ENCODE data around the gene ENOPH1.
"Not testable (repeated sequence)": the region's sequence is repeated elsewhere in the genome, so short reads cannot be mapped to it uniquely, and the experiment has no call there.

ENOPH1 gene

DNA sequence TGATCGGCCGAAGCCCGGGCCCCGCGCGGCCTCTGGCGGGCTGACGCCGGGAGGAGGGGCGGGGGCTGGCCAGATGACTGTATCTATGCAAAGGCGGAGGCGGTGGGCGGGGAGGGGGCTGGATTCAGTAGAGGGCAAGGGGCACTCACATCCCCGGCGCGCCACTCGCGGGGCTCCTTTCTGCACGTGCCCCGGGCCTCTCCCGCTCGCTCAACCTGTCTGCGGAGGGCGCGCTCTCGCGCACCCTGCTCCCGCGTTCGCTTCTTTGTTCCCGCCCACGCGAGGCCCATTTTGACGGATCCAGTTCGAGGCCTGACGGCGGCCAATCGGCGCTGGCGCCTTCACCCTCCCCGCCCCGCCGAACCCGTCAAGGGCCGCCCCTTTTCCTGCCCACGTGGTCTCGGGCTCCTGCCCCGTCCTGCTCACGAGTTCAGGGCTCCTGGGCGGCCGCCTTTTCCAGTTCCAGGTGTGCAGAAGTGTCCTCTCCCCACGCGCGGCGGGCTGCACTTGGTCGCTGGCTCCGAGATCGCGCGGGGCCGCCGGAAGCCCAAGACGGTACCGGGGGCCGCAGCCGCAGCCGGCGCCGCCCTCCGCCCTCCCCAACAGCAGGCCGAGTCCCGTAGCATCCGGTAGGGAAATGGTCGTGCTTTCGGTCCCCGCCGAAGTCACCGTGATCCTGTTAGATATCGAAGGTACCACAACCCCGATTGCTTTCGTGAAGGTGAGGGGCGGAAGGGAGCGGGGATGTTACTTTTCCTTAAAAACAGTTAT is at the start of gene ENOPH1, which contains the start of gene HNRNPDL:
Gene ENOPH1 (plus strand): TSS at position 398 of the 771 bp plus-strand sequence. CDS start 240 bp downstream, at position 638.
Gene HNRNPDL (minus strand): TSS at position 270 of the 771 bp plus-strand sequence. CDS start 772 bp downstream, outside the sequence.
- in situ Hi-C loops (cut with MboI; ENCODE audit: low sequenced_read_pairs) = loop anchor here (25.0 kb wide), 1 partner anchor 582 kb away; the partner anchor contains the start of gene LIN54

DNA sequence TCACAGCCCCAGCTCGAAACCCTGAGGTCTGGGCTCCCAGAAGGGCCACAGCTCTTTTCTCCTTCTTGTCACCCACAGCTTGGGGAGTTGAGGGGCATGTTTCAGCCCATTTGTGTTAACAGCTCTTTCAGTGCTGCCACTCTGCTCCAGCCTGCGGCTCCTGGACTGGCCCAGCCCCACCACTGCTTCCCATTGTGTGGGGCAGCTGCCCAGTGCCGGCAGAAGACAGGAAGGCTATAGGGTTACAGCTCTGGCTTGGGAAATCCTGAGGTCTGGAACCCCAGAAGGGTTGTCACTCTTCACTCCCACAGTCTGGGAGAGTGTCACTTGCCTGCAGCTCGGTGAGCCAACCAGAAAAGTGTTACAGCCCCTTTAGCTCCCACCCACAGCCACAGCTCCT is 49.6 kb upstream of the ENOPH1 start:
- in situ Hi-C loops (cut with MboI; ENCODE audit: low sequenced_read_pairs) = no loop called here

DNA sequence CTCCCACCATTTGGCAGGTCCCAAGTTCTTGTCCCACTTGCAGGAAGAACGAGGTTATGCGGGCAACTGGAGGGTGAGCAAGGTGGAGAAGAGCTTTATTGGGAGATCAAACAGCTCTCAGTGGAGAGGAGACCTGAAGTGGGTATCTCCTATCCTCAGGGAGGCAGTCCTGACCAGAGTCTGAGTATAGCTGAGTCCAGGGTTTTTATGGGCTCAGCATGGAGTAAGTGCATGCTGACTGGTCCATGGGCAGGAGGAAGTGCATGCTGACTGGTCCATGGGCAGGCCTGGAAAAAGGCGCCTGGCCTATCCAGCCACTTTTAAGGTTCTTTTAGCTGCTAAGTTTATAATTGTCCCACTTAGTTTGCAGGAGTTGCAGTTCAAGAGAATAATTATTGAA is 49.2 kb upstream of the ENOPH1 start:
- in situ Hi-C loops (cut with MboI; ENCODE audit: low sequenced_read_pairs) = no loop called here

DNA sequence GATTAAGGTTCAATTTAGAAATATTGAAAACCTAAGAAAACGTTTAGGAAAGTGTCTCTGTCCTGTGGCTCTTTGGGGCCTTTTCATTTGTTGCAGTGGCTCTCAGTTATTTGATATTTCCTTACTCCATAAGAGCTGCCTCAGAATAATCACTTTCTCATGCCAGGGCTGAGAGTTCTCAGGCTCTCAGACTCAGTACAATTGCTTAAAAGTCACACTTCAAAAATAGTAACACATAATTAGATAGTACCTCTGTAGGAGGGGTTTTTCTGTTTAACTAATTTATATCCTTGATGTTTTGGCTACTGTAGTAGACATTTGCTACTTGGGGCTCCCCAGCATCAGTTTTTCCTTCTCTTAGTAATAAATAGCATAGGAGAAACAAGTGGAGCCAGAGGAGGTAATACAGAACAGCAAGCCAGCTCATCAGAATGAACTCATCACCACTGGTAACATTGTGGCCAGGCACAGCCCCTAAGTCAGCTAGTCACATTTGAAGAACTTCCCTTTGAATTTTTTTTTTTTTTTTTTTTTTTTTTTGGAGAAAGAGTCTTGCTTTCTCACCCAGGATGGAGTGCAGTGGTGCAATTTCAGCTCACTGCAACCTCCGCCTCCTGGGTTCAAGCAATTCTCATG is 48.6 kb upstream of the ENOPH1 start:
- in situ Hi-C loops (cut with MboI; ENCODE audit: low sequenced_read_pairs) = no loop called here

DNA sequence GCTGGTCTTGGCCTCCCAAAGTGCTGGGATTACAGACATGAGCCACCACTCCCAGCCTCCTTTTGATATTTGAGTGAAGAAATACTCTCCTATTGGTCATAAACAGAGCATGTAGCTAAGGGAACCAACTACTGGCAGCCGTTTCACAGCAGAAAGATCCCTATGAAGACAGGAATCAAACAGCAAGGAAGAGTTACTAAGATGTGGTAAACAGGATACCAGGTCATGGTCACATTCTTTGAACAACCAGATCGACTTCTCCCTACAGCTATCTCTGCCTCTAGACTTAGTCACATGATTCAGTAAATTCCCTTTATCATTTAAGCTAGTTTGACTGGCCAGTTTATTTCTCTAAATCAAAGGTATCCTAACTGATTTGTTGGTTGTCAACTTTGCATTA is 47.6 kb upstream of the ENOPH1 start:
- in situ Hi-C loops (cut with MboI; ENCODE audit: low sequenced_read_pairs) = no loop called here

DNA sequence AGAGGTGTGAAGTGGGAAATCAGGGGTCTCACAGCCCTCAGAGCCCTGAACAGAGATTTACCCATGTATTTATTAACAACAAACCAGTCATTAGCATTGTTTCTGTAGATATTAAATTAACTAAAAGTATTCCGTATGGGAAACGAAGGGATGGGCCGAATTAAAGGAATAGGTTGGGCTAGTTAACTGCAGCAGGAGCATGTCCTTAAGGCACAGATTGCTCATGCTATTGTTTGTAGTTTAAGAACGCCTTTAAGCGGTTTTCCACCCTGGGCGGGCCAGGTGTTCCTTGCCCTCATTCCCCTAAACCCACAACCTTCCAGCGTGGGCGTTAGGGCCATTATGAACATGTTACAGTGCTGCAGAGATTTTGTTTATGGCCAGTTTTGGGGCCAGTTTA is 44.1 kb upstream of the ENOPH1 start:
- in situ Hi-C loops (cut with MboI; ENCODE audit: low sequenced_read_pairs) = not testable (repeated sequence)

DNA sequence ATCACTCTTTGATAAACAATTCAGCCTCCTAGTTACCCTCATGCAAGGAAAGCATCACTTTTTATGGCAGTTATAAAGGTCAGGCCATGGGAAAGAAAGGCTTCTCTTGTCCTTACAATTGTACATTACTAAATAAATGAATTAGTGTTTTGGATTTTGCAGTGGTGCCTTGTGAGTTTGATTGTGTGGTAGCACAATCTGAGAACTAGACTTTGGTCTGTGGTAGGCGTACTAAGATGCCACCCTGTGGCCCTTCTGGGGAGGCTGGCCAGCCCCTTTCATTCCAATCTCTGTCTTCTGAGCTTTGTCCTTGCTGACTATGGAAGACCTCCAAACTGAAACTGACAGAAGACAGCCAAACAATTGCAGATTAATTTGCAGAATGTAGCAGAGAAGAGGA is 42.0 kb upstream of the ENOPH1 start:
- in situ Hi-C loops (cut with MboI; ENCODE audit: low sequenced_read_pairs) = no loop called here

DNA sequence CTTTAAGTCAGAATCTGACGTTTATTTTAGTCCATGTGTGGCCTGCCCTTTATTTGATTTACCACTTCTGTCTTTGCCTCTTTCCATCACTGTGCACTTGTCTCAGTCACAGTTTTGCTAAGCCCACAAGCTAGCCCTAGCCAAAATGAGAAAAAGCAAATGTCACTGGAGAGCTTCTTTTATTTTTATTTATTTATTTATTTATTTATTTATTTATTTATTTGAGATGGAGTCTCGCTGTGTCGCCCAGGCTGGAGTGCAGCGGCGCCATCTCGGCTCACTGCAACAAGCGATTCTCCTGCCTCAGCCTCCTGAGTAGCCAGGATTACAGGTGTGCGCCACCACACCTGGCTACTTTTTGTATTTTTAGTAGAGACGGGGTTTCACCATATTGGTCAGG is 40.3 kb upstream of the ENOPH1 start:
- in situ Hi-C loops (cut with MboI; ENCODE audit: low sequenced_read_pairs) = not testable (repeated sequence)

DNA sequence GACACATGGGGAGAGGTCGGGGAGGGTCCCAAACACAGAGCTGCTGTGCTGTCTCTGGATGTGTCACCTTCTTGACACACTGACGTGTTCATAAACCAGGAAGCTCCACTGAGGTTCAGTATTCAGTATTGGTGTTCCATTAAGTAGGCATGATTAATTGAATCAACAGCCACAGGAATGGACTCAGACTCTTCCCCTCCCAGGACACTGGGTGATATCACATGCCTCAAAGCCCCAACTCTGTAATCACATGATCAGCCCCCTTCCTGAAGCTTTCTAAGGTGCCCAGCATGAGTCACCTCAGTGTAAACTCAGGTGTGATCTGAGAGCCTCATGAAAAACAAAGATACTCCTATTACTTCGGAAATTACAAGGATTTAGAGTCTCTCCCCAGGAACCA is 35.5 kb upstream of the ENOPH1 start:
- in situ Hi-C loops (cut with MboI; ENCODE audit: low sequenced_read_pairs) = no loop called here

DNA sequence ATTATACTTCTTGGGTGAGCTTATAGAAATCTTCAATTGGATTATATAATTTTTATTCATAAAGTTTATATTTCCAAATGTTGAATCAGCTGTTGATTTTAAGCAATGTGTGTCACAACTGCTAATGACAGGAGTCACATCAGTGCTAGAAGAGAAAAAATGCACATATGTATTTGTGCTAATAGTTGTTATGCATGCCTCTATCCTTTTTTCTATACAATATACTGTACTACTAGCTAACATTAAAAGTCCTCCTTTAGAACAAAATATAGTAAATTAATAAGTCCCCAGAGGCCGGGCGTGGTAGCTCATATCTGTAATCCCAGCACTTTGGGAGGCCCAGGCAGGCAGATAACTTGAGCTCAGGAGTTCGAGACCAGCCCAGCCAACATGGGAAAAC is 32.9 kb upstream of the ENOPH1 start:
- in situ Hi-C loops (cut with MboI; ENCODE audit: low sequenced_read_pairs) = no loop called here

DNA sequence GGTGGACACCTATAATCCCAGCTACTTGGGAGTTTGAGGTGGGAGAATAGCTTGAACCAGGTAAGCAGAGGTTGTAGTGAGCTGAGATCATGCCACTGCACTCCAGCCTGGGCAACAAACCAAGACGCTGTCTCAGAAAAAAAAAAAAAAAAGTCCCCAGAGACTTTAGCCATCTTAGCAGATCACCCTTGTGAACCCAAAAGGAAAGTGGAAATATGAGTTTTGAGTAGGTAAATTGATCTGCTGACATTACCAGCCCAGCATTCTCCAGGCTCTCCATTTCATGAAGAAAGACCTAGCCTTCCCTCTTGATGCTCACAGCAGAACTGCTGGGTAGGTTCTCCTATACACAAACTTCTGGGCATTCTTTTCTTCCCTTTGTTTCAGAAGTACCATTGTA is 32.1 kb upstream of the ENOPH1 start:
- in situ Hi-C loops (cut with MboI; ENCODE audit: low sequenced_read_pairs) = no loop called here

DNA sequence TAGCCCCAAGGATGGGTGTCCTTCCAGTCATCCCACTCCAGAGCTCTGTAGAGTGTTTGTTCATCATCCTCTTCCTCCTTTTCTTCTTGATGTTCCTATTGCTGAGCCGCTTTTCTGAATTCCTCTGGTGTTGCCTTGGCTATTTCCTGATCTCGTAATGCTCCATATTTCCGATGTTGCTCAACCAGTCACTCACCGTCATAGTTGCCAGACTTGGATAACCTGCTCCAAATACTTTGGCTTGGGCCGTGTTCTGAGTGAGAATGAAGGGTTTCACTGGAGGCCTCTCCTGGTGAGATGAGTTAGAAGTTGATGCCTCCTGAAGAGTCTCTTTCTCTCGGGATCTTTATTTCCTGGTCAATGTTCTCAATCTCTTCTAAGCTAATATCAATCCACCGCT is 28.8 kb upstream of the ENOPH1 start:
- in situ Hi-C loops (cut with MboI; ENCODE audit: low sequenced_read_pairs) = no loop called here

DNA sequence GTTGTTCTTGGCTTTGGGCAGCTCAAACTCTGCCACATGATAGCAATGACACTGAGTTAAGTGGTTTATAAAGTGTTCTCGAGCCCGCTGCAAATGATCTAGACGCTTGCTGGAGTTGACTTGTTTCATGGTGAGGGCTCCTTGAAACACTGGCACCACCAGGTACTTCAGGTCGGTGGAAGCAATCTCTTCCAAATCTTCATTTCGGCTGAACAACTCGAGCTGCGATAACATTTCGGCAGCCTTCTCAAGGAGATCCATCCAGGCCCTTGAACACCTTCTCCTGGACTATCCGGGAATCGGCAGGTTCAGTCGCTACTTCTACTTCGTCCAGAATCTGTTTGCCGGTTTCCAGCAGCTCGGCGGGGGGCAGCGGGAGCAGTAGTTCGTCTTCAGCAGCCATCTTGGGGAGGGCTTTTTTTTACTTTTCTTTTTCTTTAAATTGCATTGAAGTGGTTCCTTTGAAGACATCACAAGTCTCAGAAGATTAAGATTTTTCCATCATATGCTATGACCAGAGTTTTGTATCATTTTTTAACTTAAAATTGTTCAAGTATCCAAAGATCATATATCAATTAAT is 28.1 kb upstream of the ENOPH1 start:
- in situ Hi-C loops (cut with MboI; ENCODE audit: low sequenced_read_pairs) = no loop called here

DNA sequence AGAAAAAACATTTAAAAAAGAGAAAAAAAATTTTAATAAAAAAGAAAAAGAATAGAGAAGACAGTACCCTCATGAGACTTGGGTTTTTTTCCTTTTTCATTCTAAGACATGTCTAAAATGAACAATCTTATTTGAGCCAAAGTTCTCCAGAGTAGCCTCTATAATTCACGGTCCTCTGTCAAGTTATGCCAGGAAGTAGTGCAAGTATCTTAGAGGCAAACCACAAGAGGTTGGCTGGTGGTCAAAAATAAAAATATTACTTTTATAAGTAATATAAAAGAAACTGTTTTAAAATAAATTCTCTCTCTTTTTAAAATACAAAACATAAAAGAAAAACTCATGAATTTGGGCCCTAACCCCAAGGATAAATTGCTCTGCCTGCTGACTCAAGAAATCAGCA is 26.7 kb upstream of the ENOPH1 start:
- in situ Hi-C loops (cut with MboI; ENCODE audit: low sequenced_read_pairs) = no loop called here

DNA sequence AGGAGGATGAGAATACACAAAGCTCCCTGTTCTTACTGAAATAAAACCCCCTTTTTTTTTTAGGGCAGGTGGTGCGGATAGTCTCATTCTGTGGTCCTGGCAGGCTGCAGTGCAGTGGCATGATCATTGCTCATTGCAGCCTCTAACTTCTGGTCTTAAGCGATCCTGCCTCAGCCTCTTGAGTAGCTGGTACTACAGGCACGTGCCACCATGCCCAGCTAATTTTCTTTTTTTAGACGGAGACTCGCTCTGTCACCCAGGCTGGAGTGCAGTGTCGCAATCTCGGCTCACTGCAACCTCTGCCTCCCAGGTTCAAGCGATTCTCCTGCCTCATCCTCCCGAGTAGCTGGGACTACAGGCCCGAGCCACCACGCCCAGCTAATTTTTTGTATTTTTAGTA is 15.3 kb upstream of the ENOPH1 start:
- in situ Hi-C loops (cut with MboI; ENCODE audit: low sequenced_read_pairs) = not testable (repeated sequence)

DNA sequence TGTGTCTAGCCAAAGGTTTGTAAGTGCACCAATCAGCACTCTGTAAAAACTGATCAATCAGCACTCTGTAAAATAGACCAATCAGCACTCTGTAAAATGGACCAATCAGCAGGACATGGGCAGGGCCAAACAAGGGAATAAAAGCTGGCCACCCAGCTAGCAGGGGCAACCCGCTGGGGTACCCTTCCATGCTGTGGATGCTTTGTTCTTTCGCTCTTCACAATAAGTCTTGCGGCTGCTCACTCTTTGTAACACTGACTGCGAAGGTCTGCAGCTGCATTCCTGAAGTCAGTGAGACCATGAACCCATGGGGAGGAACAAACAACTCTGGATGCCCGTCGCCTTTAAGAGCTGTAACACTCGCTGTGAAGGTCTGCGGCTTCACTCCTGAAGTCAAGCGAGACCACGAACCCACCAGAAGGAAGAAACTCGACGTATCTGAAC is 14.4 kb upstream of the ENOPH1 start:
- in situ Hi-C loops (cut with MboI; ENCODE audit: low sequenced_read_pairs) = no loop called here

DNA sequence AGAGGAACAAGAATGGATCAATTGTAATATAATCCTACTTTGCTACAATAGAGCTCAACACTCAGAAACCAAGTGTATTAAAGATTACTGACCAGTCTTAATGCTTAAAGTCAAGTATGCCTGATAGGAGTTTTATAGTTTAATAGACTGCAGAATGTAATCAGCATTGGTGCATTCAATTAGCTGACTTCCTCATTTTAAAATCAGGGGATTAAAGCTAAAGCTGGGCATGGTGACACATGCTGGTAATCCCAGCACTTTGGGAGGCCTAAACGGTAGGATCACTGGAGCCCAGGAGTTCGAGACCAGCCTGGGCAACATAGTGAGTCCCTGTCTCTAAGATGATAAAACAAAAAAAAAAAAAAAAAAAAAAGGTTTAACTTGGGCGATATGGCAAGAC is 10.9 kb upstream of the ENOPH1 start:
- in situ Hi-C loops (cut with MboI; ENCODE audit: low sequenced_read_pairs) = no loop called here

DNA sequence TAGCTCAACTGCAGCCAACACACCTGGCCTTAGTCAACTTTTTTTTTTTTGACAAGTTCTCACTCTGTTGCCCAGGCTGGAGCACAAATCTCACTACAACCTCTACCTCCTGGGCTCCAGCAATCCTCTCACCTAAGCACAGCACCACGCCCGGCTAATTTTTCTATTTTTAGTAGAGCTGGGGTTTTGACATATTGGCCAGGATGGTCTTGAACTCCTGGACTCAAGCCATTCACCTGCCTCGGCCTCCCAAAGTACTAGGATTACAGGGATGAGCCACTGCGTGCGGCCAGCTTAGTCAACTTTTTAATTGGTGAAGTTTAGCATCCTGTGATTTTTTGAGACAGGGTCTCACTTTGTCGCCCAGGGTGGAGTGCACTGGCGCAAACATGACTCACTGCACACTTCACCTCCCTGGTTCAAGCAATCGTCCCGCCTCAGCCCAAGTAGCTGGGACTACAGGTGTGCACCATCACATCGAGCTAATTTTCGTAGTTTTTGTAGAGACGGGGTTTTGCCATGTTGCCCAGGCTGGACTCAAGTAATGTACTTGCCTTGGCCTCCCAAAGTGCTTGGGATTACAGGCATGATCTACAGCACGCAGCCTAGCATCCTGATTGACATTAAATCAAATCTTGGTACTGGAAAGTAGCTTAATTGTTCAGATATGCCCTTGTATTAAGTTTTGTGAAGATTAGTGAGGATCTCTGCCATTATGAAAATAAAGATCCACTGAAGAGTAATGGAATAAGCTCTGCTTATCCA is 8.4 kb upstream of the ENOPH1 start:
- in situ Hi-C loops (cut with MboI; ENCODE audit: low sequenced_read_pairs) = no loop called here

DNA sequence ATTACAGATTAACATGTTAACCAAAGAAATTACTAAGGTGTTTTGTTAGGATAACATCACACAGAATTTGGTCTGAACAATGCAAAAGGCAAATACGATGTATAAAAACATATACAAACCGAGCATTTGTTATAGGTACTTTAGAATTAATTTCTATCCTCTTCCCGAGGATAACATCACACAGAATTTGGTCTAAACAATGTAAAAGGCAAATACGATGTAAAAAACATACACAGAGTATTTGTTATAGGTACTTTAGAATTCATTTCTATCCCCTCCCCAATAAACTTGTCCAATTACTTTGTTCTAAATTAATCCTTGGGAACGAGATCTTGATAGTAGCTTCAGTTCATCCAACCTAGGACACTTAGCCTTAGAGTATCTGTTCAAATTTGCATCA is 7.8 kb upstream of the ENOPH1 start:
- in situ Hi-C loops (cut with MboI; ENCODE audit: low sequenced_read_pairs) = no loop called here

DNA sequence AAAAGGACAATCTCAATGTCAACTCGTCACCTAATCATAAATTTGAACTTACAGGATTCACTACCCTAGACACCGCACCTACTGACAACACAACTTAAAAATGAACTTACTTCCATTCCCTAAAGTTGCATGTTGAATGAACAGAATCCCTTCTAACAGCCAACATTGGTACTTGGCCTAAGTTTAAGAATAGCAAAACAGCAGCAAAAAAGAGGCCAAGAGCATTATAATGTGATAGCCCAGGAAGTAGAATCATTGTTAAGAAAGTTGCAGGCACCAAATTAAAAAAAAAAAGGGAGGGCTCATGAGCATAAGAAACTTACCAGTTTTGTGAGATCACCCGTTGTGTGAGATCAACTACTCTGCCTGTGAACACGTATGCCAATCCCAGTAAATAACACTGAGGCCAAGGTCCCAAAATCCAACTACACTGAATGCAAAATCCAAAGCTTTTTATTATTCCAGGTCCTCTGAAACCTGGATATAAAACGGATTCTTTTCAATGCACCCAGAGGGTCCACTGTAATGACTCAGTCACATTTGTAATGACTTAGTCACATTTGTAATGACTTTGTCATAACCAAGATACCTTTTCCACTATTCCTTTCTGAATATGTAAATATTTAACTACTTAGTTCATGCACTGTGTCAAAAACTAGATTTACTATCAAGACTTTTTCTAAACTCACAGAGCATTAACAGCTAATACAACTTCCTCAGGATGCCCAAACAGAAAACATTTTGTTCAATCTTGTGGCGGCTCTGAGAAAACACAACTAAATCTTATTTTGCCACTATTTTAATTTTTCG is 6.9 kb upstream of the ENOPH1 start:
- in situ Hi-C loops (cut with MboI; ENCODE audit: low sequenced_read_pairs) = no loop called here
